Transverse colon (tissue), 4 donors: ENCODE measurements around the gene SLC36A2. TPM values are rescaled to one million over a fixed set of nuclear protein-coding genes. Genes with fewer than 3 reads are reported as not detected.

Experiments used
- DNase-seq: peaks from one replicate; pipeline ENCODE4 v3.0.0-alpha.2; 2019
- H3K27ac ChIP-seq, 4 donors: fragments of 200-600 bp; sonication (generic); 2 replicates each; pipeline ENCODE4 v1.5.1; 2016 to 2018; ENCODE audit warnings: inconsistent platforms in 4 of 4
- H3K27me3 ChIP-seq: fragments of 200-600 bp; sonication (generic); 2 replicates; pipeline ENCODE4 v1.5.1; 2017; ENCODE audit warnings: inconsistent platforms
- H3K36me3 ChIP-seq, 4 donors: fragments of 200-600 bp; sonication (generic); 2 replicates each; pipeline ENCODE4 v1.5.1; 2017 to 2019; ENCODE audit warnings: inconsistent platforms in 4 of 4
- H3K4me1 ChIP-seq, 4 donors: fragments of 200-600 bp; sonication (generic); 2 replicates each; pipeline ENCODE4 v1.5.1; 2017 to 2020; ENCODE audit warnings: inconsistent platforms in 4 of 4
- H3K4me3 ChIP-seq, 4 donors: fragments of 200-600 bp; sonication (generic); 1 replicate in 1 of 4; 2 replicates in 3 of 4; pipeline versions ENCODE4 v1.5.1 to v1.6.1; 2017 to 2019; ENCODE audit warnings: inconsistent platforms in 4 of 4
- H3K9me3 ChIP-seq, 2 donors: fragments of 200-600 bp; sonication (generic); 2 replicates each; pipeline ENCODE4 v1.5.1; 2017 to 2019; ENCODE audit warnings: inconsistent platforms in 2 of 2
- EP300 ChIP-seq: sonication (generic); formaldehyde crosslinking; IDR thresholded peaks from one replicate; pipeline ENCODE4 v1.6.1; 2017; ENCODE audit warnings: antibody characterized with exemption, low read depth
- POLR2A ChIP-seq: fragments of 450-650 bp; IDR thresholded peaks from one replicate; pipeline ENCODE4 v1.6.1; 2016; ENCODE audit warnings: antibody characterized with exemption, mild to moderate bottlenecking, moderate library complexity
- POLR2AphosphoS5 ChIP-seq, 3 donors: sonication (generic); formaldehyde crosslinking; IDR thresholded peaks; one replicate each; pipeline ENCODE4 v1.6.1; 2016; ENCODE audit warnings: antibody characterized with exemption in 3 of 3
- WGBS, 2 donors: methylation state at CpG; one replicate each; pipeline ENCODE4 v1.1.5; 2018; ENCODE audit warnings: low coverage in 1 of 2; 5-methylcytosine and 5-hydroxymethylcytosine counted together
- in situ Hi-C, 4 donors: fragments of 200-750 bp; cut with MboI; loops; one replicate each; pipeline versions ENCODE4 v1.15.0 to v1.15.1; 2017; ENCODE audit warnings: low sequenced_read_pairs in 3 of 4, low pct_ligation_motif_present in 1 of 4, low pct_unique_long_range_greater_than_20kb in 1 of 4
- intact Hi-C: fragments of 100-400 bp; cut with DNase I; formaldehyde crosslinking; loops from one replicate; pipeline ENCODE4 v1.15.1; 2023; ENCODE audit warnings: low total_unique reads
- total RNA-seq, 4 donors: library from RNA; depleted of rRNA; stranded (reverse); fragments of >200 nt; gene quantifications; one replicate each; pipeline ENCODE4 v1.1.0, GENCODE V29; 2016
- TF ChIP-seq, protein P1 (sequence below), 5 experiments: fragments of 200-600 bp in 3 of 5; fragments of 450-650 bp in 2 of 5; sonication (generic) in 3 of 5; IDR thresholded peaks; 1 replicate in 2 of 5; 2 replicates in 3 of 5; pipeline ENCODE4 v1.5.1; 2016 to 2017; ENCODE audit warnings: antibody characterized with exemption in 5 of 5, inconsistent platforms in 3 of 5, mild to moderate bottlenecking in 2 of 5, moderate library complexity in 1 of 5

The SLC36A2 gene
- total RNA-seq, 4 donors from 2014 or later = not detected

DNA sequence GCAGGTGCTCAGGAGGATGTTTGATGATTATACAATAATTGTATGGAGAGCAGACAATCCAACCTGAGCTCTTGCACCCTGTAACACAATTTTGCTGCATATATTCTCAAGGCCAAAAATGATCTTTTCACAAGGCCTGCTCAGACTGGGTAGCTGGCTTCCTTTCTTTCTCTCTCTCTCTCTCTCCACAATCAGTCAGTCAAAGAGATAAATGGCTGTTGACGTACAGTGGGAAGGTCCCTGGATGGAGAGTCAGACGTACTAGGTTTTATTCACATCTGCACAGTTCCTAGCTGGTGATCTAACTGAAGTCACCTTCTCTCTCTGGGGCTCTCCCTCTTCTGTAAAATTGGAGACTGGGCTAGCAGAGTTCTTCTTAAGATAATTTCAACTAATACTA, 19.8 kb downstream of the SLC36A2 start:
- TF ChIP-seq POLR2A (no peak), EP300 (no peak), POLR2AphosphoS5 (IDR thresholded peaks at IDR 0.05) (no peak)
- TF ChIP-seq, protein P1, sequence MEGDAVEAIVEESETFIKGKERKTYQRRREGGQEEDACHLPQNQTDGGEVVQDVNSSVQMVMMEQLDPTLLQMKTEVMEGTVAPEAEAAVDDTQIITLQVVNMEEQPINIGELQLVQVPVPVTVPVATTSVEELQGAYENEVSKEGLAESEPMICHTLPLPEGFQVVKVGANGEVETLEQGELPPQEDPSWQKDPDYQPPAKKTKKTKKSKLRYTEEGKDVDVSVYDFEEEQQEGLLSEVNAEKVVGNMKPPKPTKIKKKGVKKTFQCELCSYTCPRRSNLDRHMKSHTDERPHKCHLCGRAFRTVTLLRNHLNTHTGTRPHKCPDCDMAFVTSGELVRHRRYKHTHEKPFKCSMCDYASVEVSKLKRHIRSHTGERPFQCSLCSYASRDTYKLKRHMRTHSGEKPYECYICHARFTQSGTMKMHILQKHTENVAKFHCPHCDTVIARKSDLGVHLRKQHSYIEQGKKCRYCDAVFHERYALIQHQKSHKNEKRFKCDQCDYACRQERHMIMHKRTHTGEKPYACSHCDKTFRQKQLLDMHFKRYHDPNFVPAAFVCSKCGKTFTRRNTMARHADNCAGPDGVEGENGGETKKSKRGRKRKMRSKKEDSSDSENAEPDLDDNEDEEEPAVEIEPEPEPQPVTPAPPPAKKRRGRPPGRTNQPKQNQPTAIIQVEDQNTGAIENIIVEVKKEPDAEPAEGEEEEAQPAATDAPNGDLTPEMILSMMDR (IDR thresholded peaks at IDR 0.05) = no peak
- no peak for DNase-seq
- H3K27ac ChIP-seq = no peak overlapping the region
- H3K36me3 ChIP-seq = no peaks in the 10 kb centered on the region
- 56 to 78% methylated on average over 2 of the region's 2 CpGs for WGBS, 2 donors
- H3K9me3 ChIP-seq = no peaks in the 10 kb centered on the region
- H3K27me3 ChIP-seq = no peaks in the 10 kb centered on the region
- H3K4me3 ChIP-seq = no peak overlapping the region
- H3K4me1 ChIP-seq = no peaks in the 10 kb centered on the region
- in situ Hi-C loops (no loop called here), intact Hi-C loops (no loop called here)

DNA sequence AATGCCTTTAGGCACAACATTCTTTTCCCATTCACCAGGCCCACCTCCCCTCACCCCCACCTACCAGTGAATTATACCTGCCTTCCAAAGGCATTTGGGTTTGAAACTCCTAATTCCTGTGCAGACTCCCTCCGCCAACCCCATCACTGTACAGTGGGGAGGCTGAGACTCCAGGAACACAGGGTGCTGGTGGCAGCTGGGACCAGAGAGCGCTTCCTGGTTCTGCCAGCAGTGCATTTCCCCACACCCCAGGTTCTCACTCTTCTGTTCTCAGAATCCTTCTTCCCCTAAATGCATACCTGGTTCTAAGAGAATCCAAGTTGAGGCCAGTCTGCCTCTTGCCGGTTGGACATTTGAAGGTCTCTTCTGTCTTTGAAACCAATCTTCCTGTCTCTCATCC, 21.1 kb downstream of the SLC36A2 start:
- no peak for TF ChIP-seq POLR2A
- TF ChIP-seq, protein P1 (IDR thresholded peaks at IDR 0.05) = no peak
- TF ChIP-seq POLR2AphosphoS5 (IDR thresholded peaks at IDR 0.05) = no peak
- TF ChIP-seq EP300 = no peak
- H3K9me3 ChIP-seq = no peaks in the 10 kb centered on the region
- in situ Hi-C loops = no loop called here

DNA sequence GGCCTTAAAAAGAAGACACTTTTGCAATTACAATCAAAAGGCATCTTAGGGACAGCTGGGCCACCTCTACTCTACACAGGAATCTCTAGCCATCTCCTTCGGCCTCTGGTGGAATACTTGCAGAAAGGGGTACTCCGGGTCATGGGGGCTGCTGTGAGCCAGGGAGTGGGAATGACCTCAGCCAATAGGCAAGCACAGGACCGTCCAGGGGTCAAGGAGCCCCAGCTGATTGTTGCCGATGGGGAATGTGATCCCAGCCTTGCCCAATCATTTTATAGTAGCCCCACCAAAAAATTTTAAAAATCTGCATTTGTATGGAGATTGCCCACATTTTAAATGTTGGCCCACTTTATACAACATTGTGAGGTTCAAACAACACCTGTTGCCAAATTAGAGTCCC, 26.9 kb downstream of the SLC36A2 start:
- Histone ChIP-seq H3K27me3 (no peaks in the 10 kb centered on the region), H3K9me3 (no peaks in the 10 kb centered on the region), H3K4me3 (no peak overlapping the region), H3K27ac (no peak overlapping the region), H3K4me1 (peaks cover 0 to 7% (median 0%) of the 10 kb centered on the region in 4 donors), H3K36me3 (no peaks in the 10 kb centered on the region)
- 80 to 89% methylated on average over 1 to 4 of the region's 4 CpGs for WGBS, 2 donors
- in situ Hi-C loops = no loop called here
- no peak for TF ChIP-seq POLR2A
- no peak for DNase-seq
- intact Hi-C loops = no loop called here

More for the DNA sequence above, 21.1 kb downstream of the SLC36A2 start:
- WGBS, 2 donors = 93% methylated on average over 3 of the region's 3 CpGs; no CpG with 5 or more reads in 1 of the 2 donors
- intact Hi-C loops = no loop called here
- Histone ChIP-seq H3K27ac (no peak overlapping the region), H3K4me1 (no peaks in the 10 kb centered on the region), H3K27me3 (no peaks in the 10 kb centered on the region), H3K4me3 (no peak overlapping the region), H3K36me3 (no peaks in the 10 kb centered on the region)
- no peak for DNase-seq

DNA sequence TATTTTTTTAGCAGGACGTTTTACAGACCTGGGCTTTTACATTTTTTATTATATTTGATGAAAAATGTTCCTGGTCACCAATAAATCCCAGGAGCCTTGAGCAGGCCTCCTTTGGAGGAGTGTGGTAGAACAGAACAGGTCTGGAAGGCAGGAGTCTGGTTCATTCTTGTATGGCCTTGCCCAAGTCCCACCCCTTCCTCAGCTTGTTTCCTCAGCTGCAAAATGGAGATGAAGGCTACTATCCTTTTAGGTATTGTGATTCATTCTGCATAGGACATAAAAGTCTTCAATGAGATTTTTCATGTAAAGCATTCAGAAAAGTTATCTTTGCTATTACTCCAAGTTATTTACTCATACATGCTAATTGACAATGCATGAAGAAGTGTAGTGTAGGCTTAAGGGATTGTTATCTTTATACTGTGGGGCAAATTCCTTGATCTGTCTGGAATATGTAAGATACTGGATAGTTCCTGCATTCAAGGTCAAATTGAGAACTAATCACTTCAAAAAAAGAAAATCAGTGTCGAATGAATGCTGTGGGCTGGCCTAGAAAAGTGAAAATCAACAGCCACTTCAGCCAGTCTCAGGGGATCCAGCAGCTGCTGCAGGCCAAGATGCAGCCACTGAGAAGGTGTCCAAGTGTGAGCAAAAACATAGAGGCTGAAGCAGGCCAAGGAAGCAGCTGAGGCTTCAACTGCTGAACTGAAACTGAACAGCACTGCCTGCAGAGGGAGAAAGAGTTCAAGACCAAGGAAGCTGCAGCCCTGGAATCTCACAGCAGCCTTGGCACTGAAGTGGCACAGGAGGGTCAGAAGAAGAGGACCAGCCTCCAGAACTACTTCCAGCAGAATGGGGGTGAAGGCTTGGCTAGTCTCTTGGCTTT, 28.3 kb downstream of the SLC36A2 start:
- in situ Hi-C loops = no loop called here
- Histone ChIP-seq H3K27me3 (no peaks in the 10 kb centered on the region), H3K4me1 (peaks cover 0 to 7% (median 0%) of the 10 kb centered on the region in 4 donors), H3K9me3 (no peaks in the 10 kb centered on the region), H3K36me3 (no peaks in the 10 kb centered on the region), H3K4me3 (no peak overlapping the region), H3K27ac (peak overlapping the region in 1 of 4 donors; percentile 13)
- DNase-seq = peak; percentile 9
- TF ChIP-seq, protein P1 (IDR thresholded peaks at IDR 0.05) = no peak
- TF ChIP-seq EP300 (no peak), POLR2A (no peak), POLR2AphosphoS5 (IDR thresholded peaks at IDR 0.05) (no peak)
- WGBS, 2 donors = 50 to 100% methylated on average over 1 to 2 of the region's 2 CpGs
- intact Hi-C loops = no loop called here
